ENCODE measurements around the gene GNAL.

- TF ChIP-seq CTCF (IDR thresholded peaks at IDR 0.05 in 4 of 5, conservative IDR thresholded peaks at IDR 0.05 in 1 of 5) (no peak), POLR2A (IDR thresholded peaks at IDR 0.05) (no peak)
Measured at GRCh38 chr18:11802158-11802557, 113.1 kb downstream of the GNAL start.
